Endothelial cell (in vitro differentiated cells): Measurements from ENCODE around the gene CALML6. TPM values are rescaled to one million over a fixed set of nuclear protein-coding genes. Genes with fewer than 3 reads are reported as not detected.
A peak's percentile ranks its signal among the peaks of the same experiment; 100 is the strongest.

Experiments
- DNase-seq: peaks from one replicate; pipeline ENCODE4 v3.0.0; 2021; ENCODE audit warnings: low spot score
- H3K27ac Mint-ChIP-seq: one replicate; pipeline ENCODE4 v1.8.0; 2021; ENCODE audit warnings: mixed read lengths, inconsistent platforms; ENCODE audit not compliant: unreplicated experiment
- H3K27me3 Mint-ChIP-seq: one replicate; pipeline ENCODE4 v1.8.0; 2021; ENCODE audit warnings: mild to moderate bottlenecking, moderate library complexity, mixed read lengths, inconsistent platforms; ENCODE audit not compliant: unreplicated experiment
- H3K36me3 Mint-ChIP-seq: one replicate; pipeline ENCODE4 v1.8.0; 2021; ENCODE audit warnings: mild to moderate bottlenecking, low read depth, mixed read lengths, inconsistent platforms; ENCODE audit not compliant: unreplicated experiment
- H3K4me1 Mint-ChIP-seq: one replicate; pipeline ENCODE4 v1.8.0; 2021; ENCODE audit warnings: mild to moderate bottlenecking, mixed read lengths, inconsistent platforms; ENCODE audit not compliant: unreplicated experiment
- H3K4me3 Mint-ChIP-seq: one replicate; pipeline ENCODE4 v1.8.0; 2021; ENCODE audit warnings: mild to moderate bottlenecking, mixed read lengths, inconsistent platforms; ENCODE audit not compliant: unreplicated experiment
- H3K9me3 Mint-ChIP-seq: one replicate; pipeline ENCODE4 v1.8.0; 2021; ENCODE audit warnings: mixed read lengths, inconsistent platforms; ENCODE audit not compliant: unreplicated experiment
- CTCF ChIP-seq: fragments of 200-600 bp; sonication (generic); IDR thresholded peaks from one replicate; pipeline ENCODE4 v1.5.0; 2021; ENCODE audit warnings: antibody characterized with exemption; ENCODE audit not compliant: unreplicated experiment
- total RNA-seq: library from RNA; stranded (reverse); fragmentation: NEBNext Ultra II Directional; extraction: Animal tissue kit (Norgen Biotek cat#: 25700); gene quantifications from one replicate; pipeline ENCODE4 v1.2.1, GENCODE V29; 2021; ENCODE audit not compliant: unreplicated experiment

CALML6 gene
- total RNA-seq, 1 donor from 2014 or later = 0.64 TPM

GRCh38 chr1:1874901-1875300 is 40.2 kb upstream of the CALML6 start:
- H3K27me3 Mint-ChIP-seq = peaks cover 8% of the 10 kb centered on the region
- H3K36me3 Mint-ChIP-seq = peaks cover 49% of the 10 kb centered on the region

GRCh38 chr1:1875932-1876331 is 39.1 kb upstream of the CALML6 start:
- no peaks in the 10 kb centered on the region for H3K9me3 Mint-ChIP-seq
- peaks cover 53% of the 10 kb centered on the region for H3K36me3 Mint-ChIP-seq
- no peak for TF ChIP-seq CTCF
- peaks cover 41% of the 10 kb centered on the region for H3K4me1 Mint-ChIP-seq
- H3K27ac Mint-ChIP-seq = no peak overlapping the region
- no peak for DNase-seq
- H3K27me3 Mint-ChIP-seq = peaks cover 13% of the 10 kb centered on the region
- H3K4me3 Mint-ChIP-seq = no peak overlapping the region

More at GRCh38 chr1:1874901-1875300, 40.2 kb upstream of the CALML6 start:
- DNase-seq = no peak
- Mint-ChIP-seq H3K27ac (no peak overlapping the region), H3K4me1 (peaks cover 45% of the 10 kb centered on the region), H3K9me3 (no peaks in the 10 kb centered on the region), H3K4me3 (no peak overlapping the region)
- TF ChIP-seq CTCF = no peak

- H3K4me1 Mint-ChIP-seq = peaks cover 42% of the 10 kb centered on the region
- peaks cover 53% of the 10 kb centered on the region for H3K36me3 Mint-ChIP-seq
- no peak overlapping the region for H3K27ac Mint-ChIP-seq
Observed at GRCh38 chr1:1876335-1876930, 38.6 kb upstream of the CALML6 start.

GRCh38 chr1:1877865-1878436 is 37.1 kb upstream of the CALML6 start:
- DNase-seq = no peak
- peaks cover 10% of the 10 kb centered on the region for H3K27me3 Mint-ChIP-seq
- no peak for TF ChIP-seq CTCF
- H3K27ac Mint-ChIP-seq = peak overlapping the region; percentile 1
- peaks cover 38% of the 10 kb centered on the region for H3K4me1 Mint-ChIP-seq
- H3K4me3 Mint-ChIP-seq = peak overlapping the region; percentile 66
- H3K9me3 Mint-ChIP-seq = no peaks in the 10 kb centered on the region
- H3K36me3 Mint-ChIP-seq = peaks cover 42% of the 10 kb centered on the region

More at GRCh38 chr1:1876335-1876930, 38.6 kb upstream of the CALML6 start:
- H3K27me3 Mint-ChIP-seq = peaks cover 14% of the 10 kb centered on the region
- H3K9me3 Mint-ChIP-seq = no peaks in the 10 kb centered on the region
- DNase-seq = no peak
- no peak overlapping the region for H3K4me3 Mint-ChIP-seq
- TF ChIP-seq CTCF = no peak

GRCh38 chr1:1879942-1880341 is 35.1 kb upstream of the CALML6 start:
- peaks cover 36% of the 10 kb centered on the region for H3K4me1 Mint-ChIP-seq
- H3K36me3 Mint-ChIP-seq = peaks cover 38% of the 10 kb centered on the region
- no peak for TF ChIP-seq CTCF

More at GRCh38 chr1:1879942-1880341, 35.1 kb upstream of the CALML6 start:
- Mint-ChIP-seq H3K9me3 (no peaks in the 10 kb centered on the region), H3K27ac (peak overlapping the region; percentile 52), H3K27me3 (peaks cover 10% of the 10 kb centered on the region), H3K4me3 (no peak overlapping the region)
- no peak for DNase-seq
